ENCODE results near the gene MDM2.

- TF ChIP-seq, protein P1, sequence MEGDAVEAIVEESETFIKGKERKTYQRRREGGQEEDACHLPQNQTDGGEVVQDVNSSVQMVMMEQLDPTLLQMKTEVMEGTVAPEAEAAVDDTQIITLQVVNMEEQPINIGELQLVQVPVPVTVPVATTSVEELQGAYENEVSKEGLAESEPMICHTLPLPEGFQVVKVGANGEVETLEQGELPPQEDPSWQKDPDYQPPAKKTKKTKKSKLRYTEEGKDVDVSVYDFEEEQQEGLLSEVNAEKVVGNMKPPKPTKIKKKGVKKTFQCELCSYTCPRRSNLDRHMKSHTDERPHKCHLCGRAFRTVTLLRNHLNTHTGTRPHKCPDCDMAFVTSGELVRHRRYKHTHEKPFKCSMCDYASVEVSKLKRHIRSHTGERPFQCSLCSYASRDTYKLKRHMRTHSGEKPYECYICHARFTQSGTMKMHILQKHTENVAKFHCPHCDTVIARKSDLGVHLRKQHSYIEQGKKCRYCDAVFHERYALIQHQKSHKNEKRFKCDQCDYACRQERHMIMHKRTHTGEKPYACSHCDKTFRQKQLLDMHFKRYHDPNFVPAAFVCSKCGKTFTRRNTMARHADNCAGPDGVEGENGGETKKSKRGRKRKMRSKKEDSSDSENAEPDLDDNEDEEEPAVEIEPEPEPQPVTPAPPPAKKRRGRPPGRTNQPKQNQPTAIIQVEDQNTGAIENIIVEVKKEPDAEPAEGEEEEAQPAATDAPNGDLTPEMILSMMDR (IDR thresholded peaks at IDR 0.05) = no peak
- no peak for TF ChIP-seq POLR2A (IDR thresholded peaks at IDR 0.05)
These were observed 47.1 kb downstream of the MDM2 start for GRCh38 chr12:68855111-68855510.
